Erythroblast (primary cell): Measurements from ENCODE around the gene FAXDC2.

Experiments
- GATA1 ChIP-seq: IDR thresholded peaks from 2 replicates; pipeline ENCODE4 v1.6.1; 2011; ENCODE audit warnings: low read depth, mild to moderate bottlenecking, control low read depth, low read length, moderate library complexity
- POLR2A ChIP-seq: IDR thresholded peaks from 2 replicates; pipeline ENCODE4 v1.6.1; 2011; ENCODE audit warnings: mild to moderate bottlenecking, low read length

DNA sequence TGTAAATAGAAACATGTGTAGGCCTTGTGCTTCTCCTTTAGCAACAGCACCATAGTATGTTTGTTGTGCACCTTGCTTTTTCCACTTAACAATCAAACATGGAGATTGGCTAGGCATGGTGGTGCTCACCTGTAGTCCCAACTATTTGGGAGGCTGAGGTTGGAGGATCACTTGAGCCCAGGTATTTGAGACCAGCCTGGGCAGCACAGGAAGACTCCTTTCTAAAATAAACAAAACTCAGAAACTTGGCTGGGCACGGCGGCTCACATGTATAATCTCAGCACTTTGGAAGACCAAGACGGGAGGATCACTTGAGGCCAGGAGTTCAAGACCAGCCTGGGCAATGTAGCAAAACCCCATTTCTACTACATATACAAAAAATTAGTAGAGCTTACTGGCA, 948 bp upstream of the FAXDC2 start:
- TF ChIP-seq POLR2A, result no peak
- TF ChIP-seq GATA1, result no peak
